Esophagus muscularis mucosa (tissue), 4 donors: ENCODE measurements around the gene BOC.

ENCODE experiments used
- EP300 ChIP-seq: sonication (generic); formaldehyde crosslinking; IDR thresholded peaks from one replicate; pipeline ENCODE4 v1.6.1; 2017; ENCODE audit warnings: antibody characterized with exemption
- POLR2A ChIP-seq: fragments of 450-650 bp; IDR thresholded peaks from one replicate; pipeline ENCODE4 v1.6.1; 2017; ENCODE audit warnings: antibody characterized with exemption, moderate library complexity, mild to moderate bottlenecking, low read depth
- POLR2AphosphoS5 ChIP-seq, 2 donors: sonication (generic); formaldehyde crosslinking; IDR thresholded peaks; one replicate each; pipeline ENCODE4 v1.6.1; 2017; ENCODE audit warnings: antibody characterized with exemption in 2 of 2
- TF ChIP-seq, protein P1 (sequence below), 3 experiments: fragments of 200-600 bp in 2 of 3; fragments of 450-650 bp in 1 of 3; sonication (generic) in 2 of 3; IDR thresholded peaks; one replicate each; pipeline ENCODE4 v1.5.1; 2017 to 2019; ENCODE audit warnings: antibody characterized with exemption in 3 of 3, mild to moderate bottlenecking in 2 of 3, moderate library complexity in 1 of 3

GRCh38 chr3:113212844-113213375, 1.6 kb downstream of the BOC start:
- TF ChIP-seq, protein P1, sequence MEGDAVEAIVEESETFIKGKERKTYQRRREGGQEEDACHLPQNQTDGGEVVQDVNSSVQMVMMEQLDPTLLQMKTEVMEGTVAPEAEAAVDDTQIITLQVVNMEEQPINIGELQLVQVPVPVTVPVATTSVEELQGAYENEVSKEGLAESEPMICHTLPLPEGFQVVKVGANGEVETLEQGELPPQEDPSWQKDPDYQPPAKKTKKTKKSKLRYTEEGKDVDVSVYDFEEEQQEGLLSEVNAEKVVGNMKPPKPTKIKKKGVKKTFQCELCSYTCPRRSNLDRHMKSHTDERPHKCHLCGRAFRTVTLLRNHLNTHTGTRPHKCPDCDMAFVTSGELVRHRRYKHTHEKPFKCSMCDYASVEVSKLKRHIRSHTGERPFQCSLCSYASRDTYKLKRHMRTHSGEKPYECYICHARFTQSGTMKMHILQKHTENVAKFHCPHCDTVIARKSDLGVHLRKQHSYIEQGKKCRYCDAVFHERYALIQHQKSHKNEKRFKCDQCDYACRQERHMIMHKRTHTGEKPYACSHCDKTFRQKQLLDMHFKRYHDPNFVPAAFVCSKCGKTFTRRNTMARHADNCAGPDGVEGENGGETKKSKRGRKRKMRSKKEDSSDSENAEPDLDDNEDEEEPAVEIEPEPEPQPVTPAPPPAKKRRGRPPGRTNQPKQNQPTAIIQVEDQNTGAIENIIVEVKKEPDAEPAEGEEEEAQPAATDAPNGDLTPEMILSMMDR (IDR thresholded peaks at IDR 0.05), result no peak
- TF ChIP-seq POLR2AphosphoS5 (IDR thresholded peaks at IDR 0.05), result no peak
- TF ChIP-seq EP300, result no peak
- TF ChIP-seq POLR2A, result no peak
